ENCODE data around the gene DGKA. TPM values are rescaled to one million over a fixed set of nuclear protein-coding genes. Genes with fewer than 3 reads are reported as not detected.

Gene DGKA
- total RNA-seq, 1 experiment from 2014 or later, result 25.9 TPM

DNA sequence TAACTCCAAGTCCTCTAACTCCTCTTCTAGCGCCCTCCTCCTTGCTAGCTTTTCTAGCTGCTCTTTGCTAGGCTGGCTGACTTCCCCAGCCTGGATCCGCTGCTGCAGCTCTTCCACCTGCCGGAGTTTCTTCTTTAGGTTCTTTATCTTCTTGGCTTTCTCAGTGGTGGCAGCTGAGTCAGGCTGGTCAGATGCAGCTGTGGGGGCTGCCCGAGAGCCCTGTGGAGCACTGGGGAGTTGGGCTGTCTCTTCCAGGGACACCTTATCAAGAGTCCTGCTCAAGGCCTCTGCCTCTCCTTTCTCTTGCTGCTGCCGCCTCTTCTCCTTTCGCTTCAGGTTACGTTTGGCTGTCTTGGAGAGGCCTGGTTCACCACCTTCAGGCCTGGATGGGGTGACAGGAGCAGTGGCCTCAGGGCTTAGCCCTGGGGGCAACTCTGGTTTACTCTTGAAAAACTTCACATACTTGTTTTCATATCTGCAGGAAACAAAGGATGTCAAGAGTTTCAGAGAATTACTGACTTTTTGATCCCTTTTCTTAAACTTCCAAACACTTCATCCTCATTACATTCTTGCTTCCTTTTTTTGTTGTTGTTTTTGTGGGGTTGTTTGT lies 29.0 kb upstream of the DGKA start:
- no peak overlapping the region for H2BK20ac ChIP-seq (ENCODE audit: low read depth, low read length, poor library complexity, severe bottlenecking)
- peak overlapping the region in 2 of 3 experiments; percentile 2 to 29; a peak in 2 of 7 replicates for H3K27ac Mint-ChIP-seq
- no peak overlapping the region for H3K4ac ChIP-seq (ENCODE audit: low read depth, low read length)
- no peaks in the 10 kb centered on the region for H3K27me3 ChIP-seq (ENCODE audit: insufficient read depth, low read length)
- H3K4me2 ChIP-seq (ENCODE audit: insufficient read depth, insufficient read length, low read length), result no peak overlapping the region
- H2AK5ac ChIP-seq (ENCODE audit: insufficient read length, low read length), result no peak overlapping the region
- H2BK120ac ChIP-seq (ENCODE audit: low read depth, low read length, poor library complexity, severe bottlenecking), result no peak overlapping the region
- H2BK5ac ChIP-seq (ENCODE audit: insufficient read length, low read length), result no peak overlapping the region
- no peak overlapping the region for H3K4me3 Mint-ChIP-seq
- TF ChIP-seq, protein P1, sequence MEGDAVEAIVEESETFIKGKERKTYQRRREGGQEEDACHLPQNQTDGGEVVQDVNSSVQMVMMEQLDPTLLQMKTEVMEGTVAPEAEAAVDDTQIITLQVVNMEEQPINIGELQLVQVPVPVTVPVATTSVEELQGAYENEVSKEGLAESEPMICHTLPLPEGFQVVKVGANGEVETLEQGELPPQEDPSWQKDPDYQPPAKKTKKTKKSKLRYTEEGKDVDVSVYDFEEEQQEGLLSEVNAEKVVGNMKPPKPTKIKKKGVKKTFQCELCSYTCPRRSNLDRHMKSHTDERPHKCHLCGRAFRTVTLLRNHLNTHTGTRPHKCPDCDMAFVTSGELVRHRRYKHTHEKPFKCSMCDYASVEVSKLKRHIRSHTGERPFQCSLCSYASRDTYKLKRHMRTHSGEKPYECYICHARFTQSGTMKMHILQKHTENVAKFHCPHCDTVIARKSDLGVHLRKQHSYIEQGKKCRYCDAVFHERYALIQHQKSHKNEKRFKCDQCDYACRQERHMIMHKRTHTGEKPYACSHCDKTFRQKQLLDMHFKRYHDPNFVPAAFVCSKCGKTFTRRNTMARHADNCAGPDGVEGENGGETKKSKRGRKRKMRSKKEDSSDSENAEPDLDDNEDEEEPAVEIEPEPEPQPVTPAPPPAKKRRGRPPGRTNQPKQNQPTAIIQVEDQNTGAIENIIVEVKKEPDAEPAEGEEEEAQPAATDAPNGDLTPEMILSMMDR (conservative IDR thresholded peaks at IDR 0.05), result no peak
- no peak for DNase-seq
- H3K4me1 ChIP-seq (ENCODE audit: insufficient read depth, low read length), result no peaks in the 10 kb centered on the region
- H3K18ac ChIP-seq (ENCODE audit: insufficient read length, low read depth, low read length), result no peak overlapping the region
- no peak overlapping the region for H2AFZ ChIP-seq (ENCODE audit: low read length)
- no peak overlapping the region for H4K91ac ChIP-seq (ENCODE audit: insufficient read length, low read depth, low read length)
- no peaks in the 10 kb centered on the region for H3K9me3 Mint-ChIP-seq
- no peaks in the 10 kb centered on the region for H3K4me1 Mint-ChIP-seq
- H3K23ac ChIP-seq (ENCODE audit: insufficient read length, low read depth, low read length), result no peak overlapping the region
- no peak overlapping the region for H3K9ac ChIP-seq (ENCODE audit: extremely low read depth, insufficient read length, low read length)
- peaks cover 21 to 30% (median 27%) of the 10 kb centered on the region in 3 experiments for H3K36me3 Mint-ChIP-seq (ENCODE audit: insufficient read depth in 1 of 3, low read depth in 3 of 3)
- no peak overlapping the region for H4K5ac ChIP-seq (ENCODE audit: insufficient read length, low read depth, low read length)
- no peak overlapping the region for H3K27ac ChIP-seq (ENCODE audit: insufficient read length, low read depth, low read length)
- no peak overlapping the region for H3K56ac ChIP-seq (ENCODE audit: insufficient read length, low read depth, low read length)
- H3T11ph ChIP-seq (ENCODE audit: low read length), result no peak overlapping the region
- H3K79me1 ChIP-seq (ENCODE audit: insufficient read depth, low read depth, low read length, poor library complexity, severe bottlenecking), result no peaks in the 10 kb centered on the region
- H3K27me3 Mint-ChIP-seq (ENCODE audit: low read depth), result no peaks in the 10 kb centered on the region
- H2BK12ac ChIP-seq (ENCODE audit: insufficient read length, low read depth, low read length), result no peak overlapping the region
- H2BK15ac ChIP-seq (ENCODE audit: low read depth, low read length), result no peak overlapping the region
- no CpG with 5 or more reads among the region's 7 CpGs for WGBS (ENCODE audit: extremely low coverage, insufficient read length, low lambda C conversion rate)
- no peak overlapping the region for H4K8ac ChIP-seq (replicated peaks; ENCODE audit: insufficient read length, low read depth, low read length)
- no peak overlapping the region for H3K14ac ChIP-seq (ENCODE audit: insufficient read depth, low read length)
- H4K20me1 ChIP-seq (ENCODE audit: control insufficient read depth, insufficient read depth, insufficient read length), result no peaks in the 10 kb centered on the region
- H3K9me3 ChIP-seq (ENCODE audit: control insufficient read depth, low read depth, low read length), result no peaks in the 10 kb centered on the region
- H3K79me2 ChIP-seq (ENCODE audit: insufficient read depth, low read length), result no peaks in the 10 kb centered on the region
- H3K23me2 ChIP-seq (ENCODE audit: insufficient read length, low read depth, low read length, poor library complexity, severe bottlenecking), result no peaks in the 10 kb centered on the region

All from H9 (cell line).